Astrocyte of the spinal cord (primary cell): ENCODE results near the gene ZDHHC12.

Experiments used
- DNase-seq: peaks from one replicate; pipeline ENCODE4 v3.0.0; 2011; ENCODE audit warnings: low read depth, low spot score
- H3K4me3 ChIP-seq: 2 replicates; pipeline ENCODE4 v1.5.1; 2011; ENCODE audit warnings: low read depth, mild to moderate bottlenecking, low read length, moderate library complexity
- CTCF ChIP-seq: IDR thresholded peaks from 2 replicates; pipeline ENCODE4 v1.5.1; 2012; ENCODE audit warnings: low read depth, mild to moderate bottlenecking, low read length, inconsistent platforms
- in situ Hi-C: cut with HindIII; loops from 2 replicates; pipeline ENCODE4 v1.10.0; 2017; ENCODE audit warnings: low sequenced_read_pairs

ZDHHC12 gene

DNA sequence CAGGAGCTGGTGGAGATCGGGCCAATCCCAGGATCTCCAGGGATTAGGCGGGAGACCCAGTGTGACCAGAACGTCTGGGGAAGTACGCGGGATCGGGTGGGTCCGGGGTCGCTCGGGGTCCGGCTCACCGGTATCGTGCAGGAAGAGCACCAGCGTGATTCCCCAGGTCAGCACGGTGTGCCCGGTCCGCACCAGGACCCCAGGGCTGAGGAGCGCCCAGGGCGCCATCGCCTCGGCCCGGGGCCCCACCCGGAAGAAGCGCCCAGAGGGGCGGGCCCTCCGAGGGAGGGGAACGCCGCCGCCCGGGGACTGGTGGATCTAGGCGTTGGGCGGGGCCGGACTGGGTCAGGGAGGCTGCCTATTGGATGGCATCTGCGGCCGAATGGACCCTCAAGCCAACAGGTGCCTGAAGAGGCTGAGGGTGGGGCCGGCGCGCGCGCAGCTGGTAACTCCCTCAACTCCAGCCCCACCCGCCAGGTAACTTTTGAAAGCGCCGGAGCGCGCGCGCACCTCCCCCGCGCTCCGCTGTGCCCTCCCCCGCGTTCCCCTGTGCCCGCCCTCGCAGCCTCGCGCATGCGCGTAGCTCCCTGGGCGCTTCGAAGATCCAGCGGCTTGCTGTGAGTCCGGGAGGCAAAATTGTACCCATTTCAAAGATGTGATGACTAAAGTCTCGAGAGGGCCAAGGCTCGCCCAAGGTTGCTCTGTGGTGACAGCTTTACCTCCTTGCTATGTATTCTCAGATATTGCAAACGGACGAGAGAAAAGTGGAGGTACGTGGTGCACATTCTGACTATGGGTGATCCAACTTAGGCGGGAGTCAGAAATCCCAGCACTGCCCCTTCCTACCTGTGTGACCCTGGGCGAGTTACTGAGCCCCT is at the start of gene ZDHHC12:
Gene ZDHHC12 (minus strand): TSS at position 262 of the 878 bp plus-strand sequence. CDS start 34 bp downstream, at position 228.
- no peak for TF ChIP-seq CTCF
- in situ Hi-C loops = no loop called here
- peak; percentile 97 for DNase-seq
- peak within 1 kb of the TSS; percentile 66 for H3K4me3 ChIP-seq

DNA sequence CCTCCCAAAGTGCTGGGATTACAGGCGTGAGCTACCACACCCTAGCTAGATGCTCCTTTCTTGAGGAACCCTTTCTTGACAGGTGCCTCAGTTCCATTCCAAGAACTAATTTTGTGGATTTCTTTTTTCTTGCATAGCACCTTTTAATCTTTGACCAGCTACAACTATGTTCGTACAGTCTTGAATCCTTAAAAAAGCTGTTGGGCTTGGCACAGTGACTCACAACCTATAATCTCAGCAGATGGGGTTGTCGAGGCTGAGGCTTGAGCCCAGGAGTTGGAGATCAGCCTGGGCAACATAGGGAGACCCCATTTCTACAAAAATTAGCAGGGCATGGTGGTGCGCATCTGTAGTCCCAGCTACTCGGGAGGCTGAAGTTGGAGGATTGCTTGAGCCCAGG is 49.1 kb upstream of the ZDHHC12 start:
- in situ Hi-C loops = no loop called here
- no peak overlapping the region for H3K4me3 ChIP-seq
- DNase-seq = no peak
- TF ChIP-seq CTCF = no peak

DNA sequence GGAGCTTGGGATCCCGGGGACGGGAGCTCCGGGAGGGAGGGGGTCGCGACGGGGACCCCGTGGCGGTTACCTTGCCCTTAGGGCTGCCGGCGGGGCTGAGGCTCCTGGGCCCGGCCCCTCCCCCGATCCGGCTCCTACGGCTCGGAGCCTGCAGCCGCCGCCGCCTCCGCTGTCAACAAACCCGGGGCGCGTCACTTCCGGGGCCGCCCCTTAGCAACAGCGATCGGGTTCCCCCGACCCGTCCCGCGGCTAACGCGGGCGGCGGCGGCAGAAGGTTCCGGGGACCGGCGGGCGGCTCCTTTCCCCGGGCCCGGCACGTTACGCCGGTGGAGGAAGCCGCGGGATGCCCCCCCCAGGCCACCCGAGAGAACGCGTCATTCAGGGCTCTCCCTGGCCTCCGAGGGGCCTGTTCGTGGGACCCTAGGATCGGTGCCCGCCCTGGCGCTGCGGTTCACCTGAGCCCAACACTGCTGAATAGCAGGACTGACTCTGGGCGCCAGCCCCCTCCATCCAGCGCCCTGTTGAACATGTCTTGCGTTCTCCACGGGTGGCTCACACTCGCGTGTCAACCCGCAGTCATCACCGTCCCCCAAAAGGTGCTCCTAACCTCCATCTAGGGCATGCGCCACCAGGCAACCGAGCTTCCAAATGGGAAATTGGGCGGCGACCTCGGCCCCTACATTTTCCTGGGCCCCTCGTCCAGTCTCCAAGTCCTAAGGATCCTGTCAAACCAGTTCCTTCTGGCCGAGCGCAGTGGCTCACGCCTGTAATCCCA is 48.0 kb upstream of the ZDHHC12 start, which contains the start of gene ZER1:
Gene ZER1 (minus strand): TSS at position 183 of the 775 bp plus-strand sequence. CDS start 16,362 bp downstream, outside the sequence.
- peak within 1 kb of the TSS; percentile 72 for H3K4me3 ChIP-seq
- TF ChIP-seq CTCF = no peak
- DNase-seq = peak; percentile 89
- in situ Hi-C loops = no loop called here

DNA sequence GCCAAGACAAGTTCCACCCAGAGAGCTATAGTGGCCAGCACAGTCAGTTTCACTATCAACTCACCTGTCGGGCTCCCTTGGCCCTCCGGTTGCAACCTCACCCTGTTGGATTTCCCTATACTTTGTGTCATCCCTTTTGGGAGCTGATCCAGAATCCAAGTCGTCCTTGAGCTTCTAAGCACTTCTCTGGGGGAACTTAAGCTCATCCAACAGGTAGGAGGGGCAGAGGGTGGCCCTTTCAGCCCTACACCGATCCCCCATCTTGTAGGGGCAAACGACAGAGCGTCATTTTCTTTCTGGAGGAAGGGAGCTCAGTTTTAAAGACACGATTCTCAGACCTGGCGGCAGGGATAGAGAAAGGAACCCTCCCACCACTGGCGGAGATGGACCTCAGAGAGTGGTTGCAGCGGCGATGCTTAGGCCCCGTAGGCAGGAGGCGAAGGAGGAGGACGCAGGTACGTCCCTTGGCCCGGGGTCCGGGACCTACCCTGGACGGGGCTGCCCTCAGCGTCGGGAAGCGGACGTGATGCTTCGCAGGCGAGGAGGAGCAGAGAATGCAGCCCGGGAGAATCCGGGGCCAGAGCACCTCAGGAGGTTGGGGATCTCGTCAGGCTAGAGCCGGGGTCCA is 47.3 kb upstream of the ZDHHC12 start:
- no peak for TF ChIP-seq CTCF
- in situ Hi-C loops = no loop called here
- DNase-seq = no peak
- peak overlapping the region; percentile 72 for H3K4me3 ChIP-seq

DNA sequence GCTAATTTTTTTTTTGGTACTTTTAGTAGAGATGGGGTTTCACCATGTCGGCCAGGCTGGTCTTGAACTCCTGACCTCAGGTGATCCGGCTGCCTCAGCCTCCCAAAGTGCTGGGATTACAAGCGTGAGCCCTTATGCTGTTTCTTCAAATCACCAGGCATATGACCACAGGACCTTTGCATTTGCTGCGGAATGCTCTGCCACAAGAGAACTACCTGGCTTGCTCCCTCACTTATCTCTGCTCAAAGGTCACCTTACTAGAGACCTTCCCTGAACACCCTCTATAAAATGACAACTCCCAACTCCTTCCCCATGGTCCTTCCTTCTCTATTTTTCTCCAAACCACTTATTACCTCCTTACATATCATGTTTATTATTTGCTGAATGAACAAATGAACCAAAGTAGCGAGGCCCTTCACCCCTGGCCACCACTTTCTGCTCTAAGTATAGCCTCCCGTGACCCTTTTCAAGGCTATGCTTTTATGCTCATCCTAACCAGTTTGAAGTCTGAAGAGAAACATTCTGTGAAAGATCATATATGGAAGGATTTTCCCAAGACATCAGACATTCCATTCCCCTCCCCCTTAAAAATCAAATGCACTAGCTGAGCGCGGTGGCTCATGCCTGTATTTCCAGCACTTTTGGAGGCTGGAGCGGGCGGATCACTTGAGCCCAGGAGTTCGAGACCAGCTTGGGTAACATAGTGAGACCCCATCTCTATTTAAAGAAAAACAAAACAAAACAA is 46.5 kb upstream of the ZDHHC12 start:
- DNase-seq = no peak
- no peak for TF ChIP-seq CTCF
- in situ Hi-C loops = no loop called here

GRCh38 chr9:128768606-128769005 is 44.7 kb upstream of the ZDHHC12 start:
- in situ Hi-C loops = no loop called here
- no peak for DNase-seq
- no peak overlapping the region for H3K4me3 ChIP-seq
- no peak for TF ChIP-seq CTCF

More for the DNA sequence above, 46.5 kb upstream of the ZDHHC12 start:
- H3K4me3 ChIP-seq = peak overlapping the region; percentile 72
